WTC11 (cell line): ENCODE results near the gene NACC2. TPM values are rescaled to one million over a fixed set of nuclear protein-coding genes. Genes with fewer than 3 reads are reported as not detected.

Experiments used
- ATAC-seq: fragments of 200-7000 bp; cut with Tn5 transposase; 2 replicates; pipeline ENCODE4 v1.10.0; 2021; ENCODE audit warnings: mild to moderate bottlenecking, moderate library complexity
- CTCF ChIA-PET: fragments of 300-600 bp; sonication (Branson Sonifier 250); formaldehyde crosslinking; loops from one replicate; lab custom pipeline; 2021; ENCODE audit warnings: antibody characterized with exemption; lab: Charles Lee
- POLR2A ChIA-PET: fragments of 350-600 bp; sonication (Branson Sonifier 250); formaldehyde crosslinking; loops from one replicate; lab custom pipeline; 2021; ENCODE audit warnings: antibody characterized with exemption; lab: Charles Lee
- DNase-seq: peaks from one replicate; pipeline ENCODE4 v3.0.0; 2021; ENCODE audit warnings: low spot score
- H3K27ac Mint-ChIP-seq: 2 replicates; pipeline ENCODE4 v1.8.0; 2021; ENCODE audit warnings: mixed read lengths
- H3K27me3 Mint-ChIP-seq: 2 replicates; pipeline ENCODE4 v1.8.0; 2021; ENCODE audit warnings: low read depth, mild to moderate bottlenecking, moderate library complexity, mixed read lengths
- H3K36me3 Mint-ChIP-seq: 2 replicates; pipeline ENCODE4 v1.8.0; 2021; ENCODE audit warnings: mixed read lengths
- H3K4me1 Mint-ChIP-seq: 2 replicates; pipeline ENCODE4 v1.8.0; 2022; ENCODE audit warnings: mixed read lengths
- H3K4me3 Mint-ChIP-seq: 2 replicates; pipeline ENCODE4 v1.8.0; 2021; ENCODE audit warnings: mild to moderate bottlenecking, moderate library complexity, mixed read lengths
- H3K9me3 Mint-ChIP-seq: 2 replicates; pipeline ENCODE4 v1.8.0; 2021; ENCODE audit warnings: mixed read lengths
- ATF3 ChIP-seq: sonication (generic); formaldehyde crosslinking; conservative IDR thresholded peaks from 2 replicates; pipeline ENCODE4 v1.8.1; 2022; ENCODE audit warnings: mild to moderate bottlenecking, missing genetic modification reagents
- CBFB ChIP-seq: sonication (generic); formaldehyde crosslinking; IDR thresholded peaks from 2 replicates; pipeline ENCODE4 v1.8.1; 2022; ENCODE audit warnings: mild to moderate bottlenecking, low read depth, missing genetic modification reagents
- E2F1 ChIP-seq: sonication (generic); formaldehyde crosslinking; IDR thresholded peaks from 2 replicates; pipeline ENCODE4 v1.8.0; 2022; ENCODE audit warnings: mild to moderate bottlenecking, missing genetic modification reagents
- EMX1 ChIP-seq: fragments of 250-450 bp; sonication (Bioruptor Pico); IDR thresholded peaks from 2 replicates; pipeline ENCODE4 v1.8.0; 2021; ENCODE audit warnings: mild to moderate bottlenecking
- ERG ChIP-seq: fragments of 250-450 bp; sonication (Bioruptor Pico); IDR thresholded peaks from 2 replicates; pipeline ENCODE4 v1.8.0; 2021; ENCODE audit warnings: mild to moderate bottlenecking
- ETV6 ChIP-seq: sonication (generic); formaldehyde crosslinking; IDR thresholded peaks from 2 replicates; pipeline ENCODE4 v1.8.1; 2022; ENCODE audit warnings: mild to moderate bottlenecking, missing genetic modification reagents
- GABPB1 ChIP-seq: sonication (generic); formaldehyde crosslinking; IDR thresholded peaks from 2 replicates; pipeline ENCODE4 v1.8.1; 2023; ENCODE audit warnings: mild to moderate bottlenecking, missing genetic modification reagents
- HMGA2 ChIP-seq: fragments of 250-450 bp; sonication (Bioruptor Pico); IDR thresholded peaks from 2 replicates; pipeline ENCODE4 v1.4.0; 2021; ENCODE audit warnings: mild to moderate bottlenecking, moderate library complexity
- KAT7 ChIP-seq: sonication (generic); formaldehyde crosslinking; IDR thresholded peaks from 2 replicates; pipeline ENCODE4 v1.8.1; 2023; ENCODE audit warnings: missing genetic modification reagents, mild to moderate bottlenecking, borderline replicate concordance
- MAX ChIP-seq: sonication (generic); formaldehyde crosslinking; IDR thresholded peaks from 2 replicates; pipeline ENCODE4 v1.8.0; 2022; ENCODE audit warnings: mild to moderate bottlenecking, missing genetic modification reagents
- MYBL2 ChIP-seq: sonication (generic); formaldehyde crosslinking; IDR thresholded peaks from 2 replicates; pipeline ENCODE4 v1.8.1; 2023; ENCODE audit warnings: mild to moderate bottlenecking, moderate library complexity, missing genetic modification reagents
- NFE2L1 ChIP-seq: sonication (generic); formaldehyde crosslinking; IDR thresholded peaks from 2 replicates; pipeline ENCODE4 v1.8.1; 2023; ENCODE audit warnings: missing genetic modification reagents
- RELA ChIP-seq: sonication (generic); formaldehyde crosslinking; IDR thresholded peaks from 2 replicates; pipeline ENCODE4 v1.8.1; 2022; ENCODE audit warnings: missing genetic modification reagents, mild to moderate bottlenecking, borderline replicate concordance
- ZNF219 ChIP-seq: sonication (generic); formaldehyde crosslinking; IDR thresholded peaks from 2 replicates; pipeline ENCODE4 v1.8.0; 2023; ENCODE audit warnings: missing genetic modification reagents, mild to moderate bottlenecking, borderline replicate concordance
- ZNF232 ChIP-seq: sonication (generic); formaldehyde crosslinking; IDR thresholded peaks from 2 replicates; pipeline ENCODE4 v1.8.0; 2022; ENCODE audit warnings: mild to moderate bottlenecking, missing genetic modification reagents
- ZNF263 ChIP-seq: sonication (generic); formaldehyde crosslinking; IDR thresholded peaks from 2 replicates; pipeline ENCODE4 v1.8.1; 2022; ENCODE audit warnings: low read depth, mild to moderate bottlenecking, moderate library complexity, missing genetic modification reagents
- ZNF423 ChIP-seq: fragments of 250-450 bp; sonication (Bioruptor Pico); IDR thresholded peaks from 2 replicates; pipeline ENCODE4 v2.1.2; 2022; ENCODE audit warnings: mild to moderate bottlenecking, moderate library complexity
- ZNF671 ChIP-seq: fragments of 250-450 bp; sonication (Bioruptor Pico); IDR thresholded peaks from 2 replicates; pipeline ENCODE4 v1.8.0; 2021; ENCODE audit warnings: mild to moderate bottlenecking
- ZSCAN18 ChIP-seq: fragments of 250-450 bp; sonication (Bioruptor Pico); IDR thresholded peaks from 2 replicates; pipeline ENCODE4 v2.1.2; 2022; ENCODE audit warnings: mild to moderate bottlenecking, moderate library complexity
- total RNA-seq: library from RNA; stranded (reverse); gene quantifications from 3 replicates; pipeline ENCODE4 v1.2.3, GENCODE V29; 2021
- TF ChIP-seq, protein P1 (sequence below): fragments of 250-450 bp; sonication (Bioruptor Pico); IDR thresholded peaks from 2 replicates; pipeline ENCODE4 v1.9.0; 2021; ENCODE audit warnings: mild to moderate bottlenecking

NACC2 gene
- total RNA-seq, 1 experiment from 2014 or later: 17.1 TPM

GRCh38 chr9:136078024-136078423 is 17.1 kb downstream of the NACC2 start (continued):
- TF ChIP-seq ZSCAN18 (no peak), MYBL2 (CRISPR knock-in tag) (no peak), GABPB1 (no peak), E2F1 (CRISPR knock-in tag) (no peak), ATF3 (CRISPR knock-in tag) (no peak)

DNA sequence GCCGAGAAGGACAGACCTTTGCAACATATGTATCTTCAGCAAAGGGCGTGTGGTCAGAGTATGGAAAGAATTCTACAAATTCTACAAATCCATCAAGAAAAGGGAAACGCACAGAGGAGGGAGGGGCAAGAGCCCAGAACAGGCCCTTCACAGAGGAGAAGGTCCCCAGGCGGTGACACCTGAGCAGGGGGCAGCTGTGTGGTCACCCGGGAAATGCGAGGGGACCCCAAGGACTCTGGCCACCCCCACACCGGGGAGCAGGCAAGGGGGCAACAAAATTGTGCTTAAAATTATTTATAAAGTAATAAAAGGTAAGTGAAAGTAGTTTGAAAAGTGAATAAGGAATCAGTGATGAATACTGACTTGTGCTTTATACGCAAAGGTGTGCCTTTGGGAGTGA is 17.6 kb downstream of the NACC2 start:
- ChIA-PET POLR2A (no interaction called here), CTCF (no interaction called here)
- Mint-ChIP-seq H3K27ac (no peak overlapping the region; the same call in 1 of the 2 replicates), H3K9me3 (no peaks in the 10 kb centered on the region), H3K36me3 (no peaks in the 10 kb centered on the region), H3K4me1 (0 out of 2 replicates have a peak, but pooled peaks cover 2% of the 10 kb centered on the region), H3K4me3 (no peak overlapping the region), H3K27me3 (no peaks in the 10 kb centered on the region)
- DNase-seq (no peak), ATAC-seq (no peak)
- no peak for TF ChIP-seq ZNF671

GRCh38 chr9:136075881-136076678 is 19.0 kb downstream of the NACC2 start:
- ATAC-seq (no peak), DNase-seq (no peak)
- Mint-ChIP-seq H3K36me3 (no peaks in the 10 kb centered on the region), H3K27me3 (no peaks in the 10 kb centered on the region), H3K9me3 (no peaks in the 10 kb centered on the region), H3K4me1 (0 out of 2 replicates have a peak, but pooled peaks cover 2% of the 10 kb centered on the region), H3K27ac (peak overlapping the region; percentile 47), H3K4me3 (no peak overlapping the region)
- POLR2A ChIA-PET: no interaction called here
- CTCF ChIA-PET: no interaction called here
- TF ChIP-seq ZNF219 (CRISPR knock-in tag) (no peak), ETV6 (CRISPR knock-in tag) (no peak), ZNF423 (CRISPR knock-in tag) (no peak), ERG (CRISPR knock-in tag) (no peak), KAT7 (no peak), CBFB (CRISPR knock-in tag) (no peak), MAX (CRISPR knock-in tag) (no peak), EMX1 (CRISPR knock-in tag) (no peak)

GRCh38 chr9:136075134-136075841 is 19.8 kb downstream of the NACC2 start:
- no peak for DNase-seq
- ChIA-PET CTCF (interaction anchor here (1.1 kb wide), 1 partner anchor 108 kb away, joined by 3 read pairs; no protein-coding TSS in a partner anchor), POLR2A (no interaction called here)
- H3K36me3 Mint-ChIP-seq: no peaks in the 10 kb centered on the region
- H3K27ac Mint-ChIP-seq: peak overlapping the region; percentile 47
- ATAC-seq: no peak
- no peaks in the 10 kb centered on the region for H3K9me3 Mint-ChIP-seq
- H3K4me1 Mint-ChIP-seq: 0 out of 2 replicates have a peak, but pooled peaks cover 2% of the 10 kb centered on the region
- no peak overlapping the region for H3K4me3 Mint-ChIP-seq
- H3K27me3 Mint-ChIP-seq: no peaks in the 10 kb centered on the region
- no peak for TF ChIP-seq RELA (CRISPR knock-in tag)
- TF ChIP-seq NFE2L1 (CRISPR knock-in tag): no peak
- TF ChIP-seq ZNF263: no peak
- no peak for TF ChIP-seq ATF3 (CRISPR knock-in tag)
- TF ChIP-seq HMGA2: no peak
- no peak for TF ChIP-seq ETV6 (CRISPR knock-in tag)
- TF ChIP-seq ZNF232 (CRISPR knock-in tag): no peak
- TF ChIP-seq ZNF423 (CRISPR knock-in tag): no peak
- TF ChIP-seq, protein P1, sequence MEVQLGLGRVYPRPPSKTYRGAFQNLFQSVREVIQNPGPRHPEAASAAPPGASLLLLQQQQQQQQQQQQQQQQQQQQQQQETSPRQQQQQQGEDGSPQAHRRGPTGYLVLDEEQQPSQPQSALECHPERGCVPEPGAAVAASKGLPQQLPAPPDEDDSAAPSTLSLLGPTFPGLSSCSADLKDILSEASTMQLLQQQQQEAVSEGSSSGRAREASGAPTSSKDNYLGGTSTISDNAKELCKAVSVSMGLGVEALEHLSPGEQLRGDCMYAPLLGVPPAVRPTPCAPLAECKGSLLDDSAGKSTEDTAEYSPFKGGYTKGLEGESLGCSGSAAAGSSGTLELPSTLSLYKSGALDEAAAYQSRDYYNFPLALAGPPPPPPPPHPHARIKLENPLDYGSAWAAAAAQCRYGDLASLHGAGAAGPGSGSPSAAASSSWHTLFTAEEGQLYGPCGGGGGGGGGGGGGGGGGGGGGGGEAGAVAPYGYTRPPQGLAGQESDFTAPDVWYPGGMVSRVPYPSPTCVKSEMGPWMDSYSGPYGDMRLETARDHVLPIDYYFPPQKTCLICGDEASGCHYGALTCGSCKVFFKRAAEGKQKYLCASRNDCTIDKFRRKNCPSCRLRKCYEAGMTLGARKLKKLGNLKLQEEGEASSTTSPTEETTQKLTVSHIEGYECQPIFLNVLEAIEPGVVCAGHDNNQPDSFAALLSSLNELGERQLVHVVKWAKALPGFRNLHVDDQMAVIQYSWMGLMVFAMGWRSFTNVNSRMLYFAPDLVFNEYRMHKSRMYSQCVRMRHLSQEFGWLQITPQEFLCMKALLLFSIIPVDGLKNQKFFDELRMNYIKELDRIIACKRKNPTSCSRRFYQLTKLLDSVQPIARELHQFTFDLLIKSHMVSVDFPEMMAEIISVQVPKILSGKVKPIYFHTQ (CRISPR knock-in tag): no peak
